GM21515 (cell line): ENCODE data around the gene OPHN1.
"Not testable (repeated sequence)": the region's sequence is repeated elsewhere in the genome, so short reads cannot be mapped to it uniquely, and the experiment has no call there.

Source experiments
- ATAC-seq: cut with Tn5 transposase; IDR thresholded peaks from one replicate; pipeline ENCODE4 v1.9.1; 2021; ENCODE audit not compliant: unreplicated experiment

Gene OPHN1

GRCh38 chrX:68363984-68364383 is 69.3 kb downstream of the OPHN1 start:
- ATAC-seq = no peak

DNA sequence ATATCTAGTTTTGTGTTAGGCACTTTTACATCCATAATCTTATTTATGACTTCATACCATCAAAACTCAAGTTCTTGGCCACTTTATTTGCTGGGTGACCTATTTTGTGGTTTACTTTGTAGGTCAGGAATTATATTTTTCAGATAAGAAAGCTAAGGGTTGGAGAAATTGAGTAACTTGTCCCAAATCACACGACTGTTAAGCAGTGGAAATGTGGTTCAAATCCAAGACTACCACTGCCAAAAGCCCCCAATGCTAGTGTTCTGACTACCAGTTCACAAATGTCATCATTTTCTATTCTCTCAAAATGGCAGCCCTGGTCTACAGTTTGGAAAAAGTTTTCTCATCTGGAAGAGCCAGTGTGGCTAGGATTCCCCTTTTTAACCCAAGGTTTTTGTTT is 74.6 kb downstream of the OPHN1 start:
- ATAC-seq = no peak

GRCh38 chrX:68355629-68355920 is 77.7 kb downstream of the OPHN1 start:
- ATAC-seq = no peak

- no peak for ATAC-seq
These were observed 78.2 kb downstream of the OPHN1 start for GRCh38 chrX:68354879-68355628.

- no peak for ATAC-seq
These were observed 88.3 kb downstream of the OPHN1 start for GRCh38 chrX:68345025-68345424.

GRCh38 chrX:68343551-68343950 is 89.7 kb downstream of the OPHN1 start:
- no peak for ATAC-seq

- ATAC-seq = no peak
These were observed 101.0 kb downstream of the OPHN1 start for GRCh38 chrX:68332201-68332731.

DNA sequence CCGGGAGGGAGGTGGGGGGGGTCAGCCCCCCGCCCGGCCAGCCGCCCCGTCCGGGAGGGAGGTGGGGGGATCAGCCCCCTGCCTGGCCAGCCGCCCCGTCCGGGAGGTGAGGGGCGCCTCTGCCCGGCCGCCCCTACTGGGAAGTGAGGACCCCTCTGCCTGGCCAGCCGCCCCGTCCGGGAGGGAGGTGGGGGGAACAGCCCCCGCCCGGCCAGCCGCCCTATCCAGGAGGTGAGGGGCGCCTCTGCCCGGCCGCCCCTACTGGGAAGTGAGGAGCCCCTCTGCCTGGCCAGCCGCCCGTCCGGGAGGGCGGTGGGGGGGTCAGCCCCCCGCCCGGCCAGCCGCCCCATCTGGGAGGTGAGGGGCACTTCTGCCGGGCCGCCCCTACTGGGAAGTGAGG is 106.5 kb downstream of the OPHN1 start:
- not testable (repeated sequence) for ATAC-seq

GRCh38 chrX:68307769-68308168 is 125.5 kb downstream of the OPHN1 start:
- no peak for ATAC-seq

GRCh38 chrX:68304602-68305001 is 128.7 kb downstream of the OPHN1 start:
- no peak for ATAC-seq

DNA sequence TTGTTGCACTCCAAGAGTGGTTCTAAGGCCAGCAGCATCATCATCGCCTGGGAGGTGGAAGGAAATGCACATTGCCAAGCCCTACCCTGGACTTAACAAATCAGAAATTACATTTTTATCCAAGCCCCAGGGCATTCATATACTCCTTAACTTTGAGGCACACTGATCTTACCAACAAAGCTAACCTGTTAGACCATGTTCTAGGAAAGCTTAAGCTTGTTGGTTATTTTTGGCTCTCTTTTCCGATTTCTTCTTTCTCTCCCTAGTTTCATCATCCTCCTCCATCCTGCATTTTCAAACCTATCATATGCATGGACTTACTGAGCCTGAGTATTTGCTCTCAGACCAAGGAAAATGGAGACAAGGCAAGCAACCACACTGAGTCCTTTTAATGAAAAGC is 133.4 kb downstream of the OPHN1 start:
- no peak for ATAC-seq

DNA sequence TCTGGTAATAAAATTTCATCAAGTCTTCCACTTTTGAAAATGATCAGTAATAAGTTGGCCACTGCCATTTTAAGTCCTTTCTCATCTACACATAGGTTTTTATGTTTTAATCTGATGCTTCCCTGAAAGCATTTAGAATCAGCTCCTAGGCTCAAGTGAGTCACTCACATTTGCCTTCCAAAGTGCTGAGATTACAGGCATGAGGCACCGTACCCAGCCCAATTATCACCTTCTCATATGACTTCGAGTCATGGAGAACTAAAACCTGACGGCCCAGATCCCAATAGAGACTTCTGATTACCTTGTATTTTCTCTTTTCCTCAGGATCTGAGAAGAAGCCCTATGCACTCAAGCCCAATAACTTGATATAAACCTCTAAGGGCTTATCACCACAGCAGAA is 140.8 kb downstream of the OPHN1 start:
- no peak for ATAC-seq

DNA sequence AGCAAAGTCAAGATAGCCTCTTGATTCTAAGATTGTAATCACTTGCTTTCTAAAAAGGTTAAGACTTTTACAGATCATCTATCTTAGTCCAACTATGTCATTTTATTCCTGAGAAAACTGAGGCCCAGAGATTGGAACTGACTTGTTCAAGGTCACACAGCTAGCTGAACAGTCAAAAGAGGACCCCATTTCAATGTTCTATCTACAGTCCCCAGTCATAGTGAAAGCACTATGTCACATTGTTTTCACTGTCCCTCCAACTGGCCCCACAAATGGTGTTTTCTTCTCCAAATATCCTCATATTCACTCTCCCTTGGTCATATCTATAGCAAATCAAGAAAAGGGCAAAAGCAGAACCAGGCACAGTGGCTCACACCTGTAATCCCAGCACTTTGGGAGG is 145.2 kb downstream of the OPHN1 start:
- ATAC-seq = no peak

- ATAC-seq = no peak
These were observed 145.9 kb downstream of the OPHN1 start for GRCh38 chrX:68287419-68287818.

GRCh38 chrX:68286980-68287379 is 146.3 kb downstream of the OPHN1 start:
- ATAC-seq = no peak

- no peak for ATAC-seq
These were observed 147.2 kb downstream of the OPHN1 start for GRCh38 chrX:68286076-68286475.

GRCh38 chrX:68284281-68284904 is 148.9 kb downstream of the OPHN1 start:
- ATAC-seq = no peak

DNA sequence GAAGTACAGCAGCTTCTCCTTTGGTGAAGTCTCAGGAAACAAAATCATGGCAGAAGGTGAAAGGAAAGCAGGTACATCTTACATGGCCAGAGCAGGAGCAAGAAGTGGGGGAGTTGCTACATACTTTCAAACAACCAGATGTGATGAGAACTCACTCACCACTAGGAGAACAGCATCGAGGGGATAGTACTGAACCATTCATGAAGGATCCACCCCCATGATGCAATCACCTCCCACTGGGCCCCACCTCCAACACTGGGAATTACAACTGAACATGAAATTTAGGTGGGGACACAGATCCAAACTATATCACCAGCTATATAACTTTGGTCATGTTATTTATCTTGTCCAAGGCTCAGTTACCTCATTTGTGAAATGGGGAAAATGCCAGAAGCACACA is 159.4 kb downstream of the OPHN1 start:
- no peak for ATAC-seq

DNA sequence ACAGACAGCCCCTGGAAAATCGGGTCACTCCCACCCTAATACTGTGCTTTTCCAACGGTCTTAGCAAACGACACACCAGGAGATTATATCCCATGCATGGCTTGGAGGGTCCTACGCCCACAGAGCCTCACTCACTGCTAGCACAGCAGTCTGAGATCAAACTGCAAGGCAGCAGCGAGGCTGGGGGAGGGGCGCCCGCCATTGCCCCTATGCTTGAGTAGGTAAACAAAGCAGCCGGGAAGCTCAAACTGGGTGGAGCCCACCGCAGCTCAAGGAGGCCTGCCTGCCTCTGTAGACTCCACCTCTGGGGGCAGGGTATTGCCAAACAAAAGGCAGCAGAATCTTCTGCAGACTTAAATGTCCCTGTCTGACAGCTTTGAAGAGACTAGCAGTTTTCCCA is 168.5 kb downstream of the OPHN1 start:
- ATAC-seq = not testable (repeated sequence)

GRCh38 chrX:68261060-68261672 is 172.1 kb downstream of the OPHN1 start:
- ATAC-seq = no peak

DNA sequence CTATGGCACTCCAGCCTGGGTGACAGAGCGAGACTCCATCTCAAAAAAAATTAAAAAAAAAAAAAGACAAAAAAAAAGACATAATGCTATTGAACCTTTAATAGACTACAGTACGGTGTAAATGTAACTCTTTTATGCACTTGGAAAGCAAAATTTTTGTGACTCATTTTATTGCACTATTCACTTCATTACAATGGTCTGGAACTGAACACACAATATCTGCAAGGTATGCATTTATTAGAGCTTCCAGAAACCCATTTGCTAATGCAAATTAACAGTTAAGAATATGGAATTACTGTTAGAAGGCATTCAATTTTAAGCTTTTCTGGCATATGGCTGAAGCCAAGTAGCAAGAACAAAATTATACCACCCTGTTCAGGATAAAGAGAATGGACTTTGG is 176.3 kb downstream of the OPHN1 start:
- no peak for ATAC-seq
